Measurements from ENCODE around the gene FAM200B.

- TF ChIP-seq POLR2AphosphoS5 (IDR thresholded peaks at IDR 0.05; ENCODE audit: low read depth, low read length): no peak
- no peak for TF ChIP-seq POLR2A (IDR thresholded peaks at IDR 0.05; ENCODE audit: low read depth, low read length)
Observed at GRCh38 chr4:15668566-15669435, 12.8 kb upstream of the FAM200B start.

Data from GM12892 (cell line).